ENCODE results near the gene UHMK1. TPM values are rescaled to one million over a fixed set of nuclear protein-coding genes. Genes with fewer than 3 reads are reported as not detected.

The UHMK1 gene
- total RNA-seq, 4 donors from 2014 or later = 26.5 to 57.1 (median 43.3) TPM

DNA sequence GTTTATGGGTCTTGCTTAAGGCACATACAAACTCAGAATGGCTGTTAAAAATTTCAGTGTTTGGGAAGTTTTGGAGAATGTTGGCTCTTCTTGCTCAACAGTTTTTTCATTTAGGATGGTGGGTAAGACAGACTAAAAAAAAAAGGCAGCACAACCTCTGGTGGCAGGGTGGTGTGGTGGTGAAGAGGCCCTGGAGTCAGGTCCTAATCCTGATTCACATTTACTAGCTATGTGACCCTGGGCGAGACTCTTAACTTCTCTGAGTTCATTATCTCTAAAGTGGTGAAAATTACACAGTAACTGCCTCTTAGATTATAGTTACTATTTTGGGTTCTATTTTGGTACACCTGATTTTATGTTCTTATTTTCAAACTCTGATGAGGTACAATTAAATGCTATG is 75.5 kb downstream of the UHMK1 start:
- WGBS, 2 donors (ENCODE audit: low coverage in 1 of 2) = 57 to 83% methylated on average over 1 of the region's 1 CpG
- H3K4me1 ChIP-seq = peaks cover 8 to 59% (median 28%) of the 10 kb centered on the region in 4 donors
- no peaks in the 10 kb centered on the region for H3K27me3 ChIP-seq

GRCh38 chr1:162578071-162578700 is 80.6 kb downstream of the UHMK1 start:
- Histone ChIP-seq H3K27ac (no peak overlapping the region), H3K36me3 (peaks cover 0 to 24% (median 5%) of the 10 kb centered on the region in 4 donors), H3K27me3 (no peaks in the 10 kb centered on the region), H3K9me3 (no peaks in the 10 kb centered on the region), H3K4me1 (peaks cover 0 to 31% (median 4%) of the 10 kb centered on the region in 4 donors), H3K4me3 (no peak overlapping the region)
- 78 to 87% methylated on average over 4 of the region's 4 CpGs for WGBS, 2 donors (ENCODE audit: low coverage in 1 of 2)
- no peak for TF ChIP-seq EP300 (IDR thresholded peaks at IDR 0.05; ENCODE audit: low read depth)
- no peak for TF ChIP-seq POLR2A (IDR thresholded peaks at IDR 0.05)
- DNase-seq = no peak
- intact Hi-C loops (cut with DNase I; ENCODE audit: low total_unique reads) (no loop called here), in situ Hi-C loops (cut with MboI; ENCODE audit: low pct_ligation_motif_present in 1 of 4, low pct_unique_long_range_greater_than_20kb in 1 of 4, low sequenced_read_pairs in 3 of 4) (no loop called here)

More for the DNA sequence above, 75.5 kb downstream of the UHMK1 start:
- DNase-seq = no peak
- intact Hi-C loops (cut with DNase I; ENCODE audit: low total_unique reads) (no loop called here), in situ Hi-C loops (cut with MboI; ENCODE audit: low pct_ligation_motif_present in 1 of 4, low pct_unique_long_range_greater_than_20kb in 1 of 4, low sequenced_read_pairs in 3 of 4) (no loop called here)
- Histone ChIP-seq H3K9me3 (no peaks in the 10 kb centered on the region), H3K4me3 (no peak overlapping the region), H3K36me3 (peaks cover 0 to 4% (median 0%) of the 10 kb centered on the region in 4 donors), H3K27ac (no peak overlapping the region)
- TF ChIP-seq POLR2A (IDR thresholded peaks at IDR 0.05) (no peak), EP300 (IDR thresholded peaks at IDR 0.05; ENCODE audit: low read depth) (no peak), CTCF (IDR thresholded peaks at IDR 0.05) (no peak)

GRCh38 chr1:162578936-162579335 is 81.3 kb downstream of the UHMK1 start:
- H3K36me3 ChIP-seq = peaks cover 0 to 24% (median 5%) of the 10 kb centered on the region in 4 donors
- no peaks in the 10 kb centered on the region for H3K27me3 ChIP-seq

More at GRCh38 chr1:162578936-162579335, 81.3 kb downstream of the UHMK1 start:
- no peak for DNase-seq
- Histone ChIP-seq H3K27ac (no peak overlapping the region), H3K4me3 (no peak overlapping the region), H3K9me3 (no peaks in the 10 kb centered on the region), H3K4me1 (peaks cover 0 to 30% (median 4%) of the 10 kb centered on the region in 4 donors)
- TF ChIP-seq EP300 (IDR thresholded peaks at IDR 0.05; ENCODE audit: low read depth) (no peak), POLR2AphosphoS5 (IDR thresholded peaks at IDR 0.05) (no peak), CTCF (IDR thresholded peaks at IDR 0.05) (no peak), POLR2A (IDR thresholded peaks at IDR 0.05) (no peak)
- WGBS, 2 donors (ENCODE audit: low coverage in 1 of 2) = 47 to 56% methylated on average over 1 of the region's 1 CpG
- intact Hi-C loops (cut with DNase I; ENCODE audit: low total_unique reads) (no loop called here), in situ Hi-C loops (cut with MboI; ENCODE audit: low pct_ligation_motif_present in 1 of 4, low pct_unique_long_range_greater_than_20kb in 1 of 4, low sequenced_read_pairs in 3 of 4) (no loop called here)

Small RNAs within 50 kb of the gene (small RNA-seq; reads per million reads assigned to genes)
- gene UQCRBP2 = 0 reads per million in 4 donors

Other genes with a start within 250 kb of the UHMK1 start
- not detected for gene SPATA46, start 121.0 kb upstream of the UHMK1 start, total RNA-seq
- 10 to 100 TPM; 13.1 to 20.3 (median 16.7) TPM for gene C1orf226, start 116.1 kb upstream of the UHMK1 start, total RNA-seq
- gene SH2D1B, start 85.7 kb upstream of the UHMK1 start, total RNA-seq = 1 to 10 TPM in 1 of 4 donors, under 1 TPM in 3; 0.37 to 1.4 (median 0.81) TPM
- 100 to 1,000 TPM in 3 of 4 donors, 10 to 100 TPM in 1; 95.0 to 131 (median 117) TPM for gene UAP1, start 63.9 kb downstream of the UHMK1 start, total RNA-seq
- gene DDR2, start 134.6 kb downstream of the UHMK1 start, total RNA-seq = 10 to 100 TPM; 33.3 to 54.1 (median 42.2) TPM

Measured in transverse colon (tissue), 4 donors.